Epithelial cell of proximal tubule (primary cell): ENCODE data around the gene FRYL. TPM values are rescaled to one million over a fixed set of nuclear protein-coding genes. Genes with fewer than 3 reads are reported as not detected.

Experiments used
- DNase-seq: peaks from one replicate; pipeline ENCODE4 v3.0.0-alpha.2; 2011; ENCODE audit warnings: low read depth
- H3K4me3 ChIP-seq: 2 replicates; pipeline ENCODE4 v1.5.1; 2011; ENCODE audit warnings: low read depth, mild to moderate bottlenecking, low read length
- total RNA-seq: library from RNA; depleted of rRNA; stranded (reverse); fragments of >200 nt; gene quantifications from 2 replicates; pipeline ENCODE4 v1.2.3, GENCODE V29; 2015
- TF ChIP-seq, protein P1 (sequence below): conservative IDR thresholded peaks from 2 replicates; pipeline ENCODE4 v1.5.1; 2012; ENCODE audit warnings: low read depth, mild to moderate bottlenecking, low read length

Gene FRYL
- total RNA-seq, 1 donor from 2014 or later = 22.5 TPM

DNA sequence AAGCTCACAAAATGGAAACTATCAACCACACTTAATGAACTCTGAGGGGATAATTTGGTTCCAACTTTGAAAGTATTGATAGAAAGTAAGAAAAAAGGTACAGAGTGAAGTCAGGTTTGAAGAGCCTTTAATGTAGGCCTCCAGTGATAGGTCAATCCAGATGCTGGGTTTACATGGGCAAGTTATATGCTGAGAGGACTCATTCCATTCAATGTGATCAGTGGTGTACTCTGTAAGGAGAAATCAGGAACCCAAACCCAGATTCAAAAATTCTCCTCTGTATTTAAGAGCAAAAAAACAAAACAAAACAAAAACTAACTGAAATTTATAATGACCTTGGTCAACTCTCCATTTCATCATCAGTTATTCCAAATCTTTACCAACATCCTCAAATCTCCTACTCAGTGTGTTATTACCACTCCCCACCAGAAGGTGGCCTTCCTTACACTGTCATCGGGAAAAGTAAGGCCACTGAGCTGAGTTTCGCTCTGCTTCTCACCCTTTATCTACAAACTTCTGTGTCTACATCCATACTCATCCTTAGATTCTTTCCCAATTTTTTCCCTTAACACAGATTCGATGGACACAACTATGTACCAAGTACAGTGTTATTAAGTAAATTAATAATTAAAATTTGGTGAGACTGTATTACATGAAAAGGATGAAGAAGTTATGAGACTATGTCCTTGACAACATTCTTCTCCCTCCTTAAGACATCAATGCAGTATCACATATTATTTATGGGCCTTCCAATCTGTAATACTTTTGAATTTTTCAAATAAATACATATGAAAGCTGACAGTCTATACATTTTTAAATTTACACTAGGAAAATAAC is 201.7 kb downstream of the FRYL start:
- TF ChIP-seq, protein P1, sequence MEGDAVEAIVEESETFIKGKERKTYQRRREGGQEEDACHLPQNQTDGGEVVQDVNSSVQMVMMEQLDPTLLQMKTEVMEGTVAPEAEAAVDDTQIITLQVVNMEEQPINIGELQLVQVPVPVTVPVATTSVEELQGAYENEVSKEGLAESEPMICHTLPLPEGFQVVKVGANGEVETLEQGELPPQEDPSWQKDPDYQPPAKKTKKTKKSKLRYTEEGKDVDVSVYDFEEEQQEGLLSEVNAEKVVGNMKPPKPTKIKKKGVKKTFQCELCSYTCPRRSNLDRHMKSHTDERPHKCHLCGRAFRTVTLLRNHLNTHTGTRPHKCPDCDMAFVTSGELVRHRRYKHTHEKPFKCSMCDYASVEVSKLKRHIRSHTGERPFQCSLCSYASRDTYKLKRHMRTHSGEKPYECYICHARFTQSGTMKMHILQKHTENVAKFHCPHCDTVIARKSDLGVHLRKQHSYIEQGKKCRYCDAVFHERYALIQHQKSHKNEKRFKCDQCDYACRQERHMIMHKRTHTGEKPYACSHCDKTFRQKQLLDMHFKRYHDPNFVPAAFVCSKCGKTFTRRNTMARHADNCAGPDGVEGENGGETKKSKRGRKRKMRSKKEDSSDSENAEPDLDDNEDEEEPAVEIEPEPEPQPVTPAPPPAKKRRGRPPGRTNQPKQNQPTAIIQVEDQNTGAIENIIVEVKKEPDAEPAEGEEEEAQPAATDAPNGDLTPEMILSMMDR = peak; percentile 90
- H3K4me3 ChIP-seq = no peak overlapping the region
- DNase-seq = no peak

DNA sequence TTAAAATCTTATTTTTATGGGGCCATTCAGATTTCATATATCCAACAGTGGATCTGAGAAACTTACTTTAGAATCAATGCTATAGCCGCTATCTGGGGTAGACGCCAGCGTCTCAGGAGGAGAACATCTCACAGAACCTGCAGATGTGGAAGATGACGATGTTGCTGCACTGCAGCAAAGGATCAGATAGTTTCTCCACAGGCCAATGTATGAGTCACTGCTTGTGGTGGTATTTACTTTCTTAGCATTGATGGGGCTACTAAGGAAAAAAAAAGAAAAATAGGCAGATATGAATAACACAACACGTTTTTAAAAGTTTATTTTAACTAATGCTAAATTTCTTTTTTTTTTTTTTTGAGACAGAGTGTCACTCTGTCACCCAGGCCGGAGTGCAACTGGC is 204.1 kb downstream of the FRYL start:
- no peak for DNase-seq
- H3K4me3 ChIP-seq = no peak overlapping the region
- TF ChIP-seq, protein P1 = no peak

DNA sequence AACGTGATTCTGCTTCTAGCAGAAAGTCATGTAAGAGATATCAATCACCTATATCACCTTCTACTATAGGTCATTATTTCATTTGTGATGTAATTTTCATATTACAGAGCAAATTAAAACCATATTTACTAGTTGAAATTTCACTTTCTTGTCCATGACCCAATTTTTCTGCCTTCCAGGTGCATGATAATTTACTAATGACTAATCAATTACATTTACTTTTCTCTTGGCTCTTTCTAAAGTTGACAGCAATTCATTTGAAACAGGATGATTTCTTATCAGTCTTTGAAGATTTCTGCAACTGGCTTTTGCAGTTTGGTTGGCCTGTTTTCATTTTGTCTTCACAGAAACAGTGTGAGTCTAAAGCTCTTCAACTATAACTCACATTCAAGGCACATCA is 208.6 kb downstream of the FRYL start:
- TF ChIP-seq, protein P1 = no peak
- H3K4me3 ChIP-seq = no peak overlapping the region
- no peak for DNase-seq

DNA sequence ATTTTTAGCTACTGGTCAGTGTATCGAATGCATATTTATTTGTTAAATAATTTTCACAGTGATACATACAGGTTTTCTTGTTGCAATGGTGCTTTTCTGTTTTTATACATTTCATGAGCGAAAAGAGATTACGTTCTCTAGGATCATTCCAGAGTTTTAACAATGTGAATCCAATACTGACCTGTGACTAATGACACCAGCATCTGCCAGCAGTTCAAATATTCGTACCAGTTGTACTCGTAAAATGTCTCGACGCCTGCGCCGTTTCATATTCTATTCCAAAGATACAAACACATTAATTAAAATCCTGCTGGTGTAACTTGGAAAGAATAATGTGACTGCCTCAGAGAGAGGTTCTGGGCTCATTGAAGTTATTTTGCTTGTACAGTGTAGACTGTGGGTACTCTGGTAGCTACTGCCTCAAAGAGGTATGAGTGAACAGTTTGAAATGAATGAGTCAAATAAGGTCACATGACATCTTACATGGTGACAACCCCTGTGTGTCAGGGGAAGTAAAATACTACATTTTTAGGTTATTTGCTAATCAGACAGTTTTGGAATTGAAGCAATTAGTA is 209.3 kb downstream of the FRYL start:
- peak; percentile 26 for DNase-seq
- H3K4me3 ChIP-seq = no peak overlapping the region
- TF ChIP-seq, protein P1 = no peak

DNA sequence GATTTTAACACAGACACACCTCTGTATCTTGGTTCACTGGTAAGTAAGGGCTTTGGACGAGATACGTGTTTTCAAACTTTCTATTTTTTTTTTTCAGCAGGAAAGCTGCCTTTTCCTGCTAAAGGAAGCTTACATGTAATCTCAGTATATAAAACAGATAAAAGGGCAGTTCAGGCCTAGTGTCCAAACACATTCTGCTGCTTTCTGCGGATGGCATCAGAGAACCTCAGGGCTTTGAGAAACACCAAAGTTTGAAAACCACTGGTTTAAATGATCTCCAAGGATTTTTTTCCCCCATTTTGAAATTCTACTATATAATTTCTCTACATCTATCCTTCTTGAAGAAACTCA is 214.1 kb downstream of the FRYL start:
- H3K4me3 ChIP-seq = no peak overlapping the region
- no peak for DNase-seq
- TF ChIP-seq, protein P1 = no peak

DNA sequence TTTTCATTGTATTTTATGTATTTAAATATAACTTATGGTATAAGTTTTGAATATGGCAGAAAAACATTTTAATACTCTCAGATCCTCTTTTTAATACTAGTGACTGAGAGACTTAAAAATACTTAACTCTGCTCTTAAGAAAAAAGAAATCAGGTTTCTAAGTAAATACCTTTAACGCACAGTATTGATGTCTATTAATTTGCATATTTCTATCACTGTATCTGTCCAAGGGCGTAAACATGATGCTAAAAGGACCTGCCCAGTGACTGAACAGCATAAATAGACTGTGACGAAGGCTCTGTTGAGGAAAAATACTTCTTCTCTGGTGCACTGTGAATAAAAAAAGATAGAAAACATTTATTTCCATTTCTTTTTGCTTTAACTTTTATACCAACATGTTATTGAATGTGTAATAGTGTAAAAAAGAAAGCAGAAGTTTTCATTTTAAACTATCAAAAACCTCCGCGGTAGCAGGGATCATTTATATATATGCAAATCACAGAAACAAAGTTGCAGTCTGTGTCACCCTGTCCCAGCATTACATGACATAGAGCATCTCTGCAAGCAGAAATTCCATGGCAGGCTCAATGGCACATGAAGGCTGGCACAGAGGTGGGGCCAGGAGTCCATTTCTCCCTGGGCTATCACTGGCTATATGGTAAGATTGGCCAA is 214.6 kb downstream of the FRYL start:
- TF ChIP-seq, protein P1 = no peak
- no peak overlapping the region for H3K4me3 ChIP-seq
- DNase-seq = no peak
